Chondrocyte (in vitro differentiated cells): ENCODE measurements around the gene ARSK. TPM values are rescaled to one million over a fixed set of nuclear protein-coding genes. Genes with fewer than 3 reads are reported as not detected.
A peak's percentile ranks its signal among the peaks of the same experiment; 100 is the strongest.

Experiments
- DNase-seq: peaks from one replicate; pipeline ENCODE4 v3.0.0; 2021; ENCODE audit warnings: mixed read lengths, low spot score
- H3K27ac Mint-ChIP-seq: one replicate; pipeline ENCODE4 v1.8.0; 2021; ENCODE audit warnings: mild to moderate bottlenecking, moderate library complexity, mixed read lengths; ENCODE audit not compliant: unreplicated experiment
- H3K27me3 Mint-ChIP-seq: 2 replicates; pipeline ENCODE4 v1.8.0; 2021; ENCODE audit warnings: low read depth, mixed read lengths
- H3K36me3 Mint-ChIP-seq: 2 replicates; pipeline ENCODE4 v1.8.0; 2021; ENCODE audit warnings: low read depth, mixed read lengths
- H3K4me1 Mint-ChIP-seq: 2 replicates; pipeline ENCODE4 v1.8.0; 2021; ENCODE audit warnings: low read depth, mild to moderate bottlenecking, mixed read lengths
- H3K4me3 Mint-ChIP-seq: one replicate; pipeline ENCODE4 v1.8.0; 2021; ENCODE audit warnings: mild to moderate bottlenecking, moderate library complexity, mixed read lengths; ENCODE audit not compliant: unreplicated experiment
- H3K9me3 Mint-ChIP-seq: 2 replicates; pipeline ENCODE4 v1.8.0; 2021; ENCODE audit warnings: low read depth, mixed read lengths
- CTCF ChIP-seq: fragments of 200-600 bp; sonication (generic); IDR thresholded peaks from 2 replicates; pipeline ENCODE4 v1.5.0; 2021; ENCODE audit warnings: antibody characterized with exemption, mild to moderate bottlenecking, moderate library complexity
- total RNA-seq: library from RNA; stranded (reverse); gene quantifications from 3 replicates; pipeline ENCODE4 v1.2.1, GENCODE V29; 2021

Gene ARSK
- total RNA-seq, 1 donor from 2014 or later = 10.0 TPM

- no peak for TF ChIP-seq CTCF
- peak overlapping the region; percentile 82 for H3K27ac Mint-ChIP-seq
- H3K4me1 Mint-ChIP-seq = peaks cover 61% of the 10 kb centered on the region
These were observed 21.1 kb upstream of the ARSK start for GRCh38 chr5:95533761-95534160.

GRCh38 chr5:95537501-95537900, 17.4 kb upstream of the ARSK start:
- no peak for DNase-seq
- TF ChIP-seq CTCF = no peak
- no peaks in the 10 kb centered on the region for H3K27me3 Mint-ChIP-seq
- no peaks in the 10 kb centered on the region for H3K9me3 Mint-ChIP-seq
- peak overlapping the region; percentile 66 for H3K27ac Mint-ChIP-seq
- H3K4me3 Mint-ChIP-seq = no peak overlapping the region
- H3K36me3 Mint-ChIP-seq = peaks cover 38% of the 10 kb centered on the region
- peaks cover 45% of the 10 kb centered on the region for H3K4me1 Mint-ChIP-seq

More at GRCh38 chr5:95533761-95534160, 21.1 kb upstream of the ARSK start:
- no peak for DNase-seq
- no peaks in the 10 kb centered on the region for H3K27me3 Mint-ChIP-seq
- H3K36me3 Mint-ChIP-seq = peaks cover 25% of the 10 kb centered on the region
- no peaks in the 10 kb centered on the region for H3K9me3 Mint-ChIP-seq
- no peak overlapping the region for H3K4me3 Mint-ChIP-seq

- DNase-seq = no peak
- Mint-ChIP-seq H3K27me3 (no peaks in the 10 kb centered on the region), H3K27ac (peak overlapping the region; percentile 0), H3K36me3 (peaks cover 32% of the 10 kb centered on the region), H3K4me3 (no peak overlapping the region), H3K9me3 (no peaks in the 10 kb centered on the region), H3K4me1 (peaks cover 28% of the 10 kb centered on the region)
- TF ChIP-seq CTCF = no peak
These were observed 11.7 kb upstream of the ARSK start for GRCh38 chr5:95543017-95543705.

- H3K27ac Mint-ChIP-seq = no peak overlapping the region
- TF ChIP-seq CTCF = no peak
- DNase-seq = no peak
- no peaks in the 10 kb centered on the region for H3K9me3 Mint-ChIP-seq
- no peaks in the 10 kb centered on the region for H3K27me3 Mint-ChIP-seq
- H3K4me3 Mint-ChIP-seq = no peak overlapping the region
- peaks cover 39% of the 10 kb centered on the region for H3K4me1 Mint-ChIP-seq
- peaks cover 23% of the 10 kb centered on the region for H3K36me3 Mint-ChIP-seq
These were observed 5.9 kb upstream of the ARSK start for GRCh38 chr5:95549030-95549429.

GRCh38 chr5:95554331-95554646, 612 bp upstream of the ARSK start:
- peak overlapping the region; percentile 86 for H3K4me3 Mint-ChIP-seq
- DNase-seq = no peak
- H3K9me3 Mint-ChIP-seq = no peaks in the 10 kb centered on the region
- peaks cover 48% of the 10 kb centered on the region for H3K4me1 Mint-ChIP-seq
- no peaks in the 10 kb centered on the region for H3K27me3 Mint-ChIP-seq
- no peak for TF ChIP-seq CTCF
- peaks cover 11% of the 10 kb centered on the region for H3K36me3 Mint-ChIP-seq
- H3K27ac Mint-ChIP-seq = peak overlapping the region; percentile 95
